Stimulated activated CD4-positive, alpha-beta T cell treated with anti-CD3 and anti-CD28 coated beads, Interleukin-1b, Interleukin-23, amount 100 ng/mL, for 48 hours (primary cell): ENCODE measurements around the gene ZNF827.
A peak's percentile ranks its signal among the peaks of the same experiment; 100 is the strongest.

Experiments used
- DNase-seq: peaks from one replicate; pipeline ENCODE4 v3.0.0-alpha.2; 2020

Gene ZNF827

DNA sequence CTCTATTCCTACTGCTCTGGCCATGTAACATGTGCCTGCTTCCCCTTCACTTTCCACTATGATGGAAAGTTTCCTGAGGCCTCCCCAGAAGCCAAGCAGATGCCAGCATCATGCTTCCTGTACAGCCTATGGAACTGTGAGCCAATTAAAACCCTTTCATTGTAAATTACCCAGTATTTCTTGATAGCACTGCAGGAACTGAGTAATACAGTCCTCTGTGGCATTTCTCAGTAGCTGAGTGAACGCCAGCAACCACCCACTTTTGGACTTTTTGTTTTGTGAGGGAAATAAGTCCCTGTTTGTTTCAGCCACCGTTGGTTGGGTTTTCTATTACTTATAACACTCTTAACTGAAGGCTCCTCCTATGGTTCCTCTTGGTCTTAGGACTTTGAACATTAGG lies 154.6 kb downstream of the ZNF827 start:
- DNase-seq, result peak; percentile 27

DNA sequence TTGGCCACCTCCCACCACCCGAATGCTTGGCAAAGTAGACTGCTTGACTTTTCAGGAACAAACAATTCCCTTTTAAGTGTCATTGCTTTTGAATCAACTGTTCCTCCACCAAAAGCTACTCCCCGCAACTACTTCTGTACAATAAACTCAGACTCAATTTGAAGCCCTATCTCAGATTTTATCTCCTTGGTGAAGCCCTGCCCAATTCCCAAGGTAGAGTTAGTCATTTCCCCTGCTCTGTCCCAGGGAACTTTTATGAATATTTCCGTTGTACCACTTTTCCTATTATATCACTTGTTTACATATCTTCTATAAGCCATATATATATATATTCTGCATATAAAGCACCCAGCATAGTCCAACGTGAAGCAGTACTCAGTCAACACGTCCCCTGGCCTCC lies 155.9 kb downstream of the ZNF827 start:
- DNase-seq, result no peak

GRCh38 chr4:145781351-145781750 lies 157.3 kb downstream of the ZNF827 start:
- no peak for DNase-seq

DNA sequence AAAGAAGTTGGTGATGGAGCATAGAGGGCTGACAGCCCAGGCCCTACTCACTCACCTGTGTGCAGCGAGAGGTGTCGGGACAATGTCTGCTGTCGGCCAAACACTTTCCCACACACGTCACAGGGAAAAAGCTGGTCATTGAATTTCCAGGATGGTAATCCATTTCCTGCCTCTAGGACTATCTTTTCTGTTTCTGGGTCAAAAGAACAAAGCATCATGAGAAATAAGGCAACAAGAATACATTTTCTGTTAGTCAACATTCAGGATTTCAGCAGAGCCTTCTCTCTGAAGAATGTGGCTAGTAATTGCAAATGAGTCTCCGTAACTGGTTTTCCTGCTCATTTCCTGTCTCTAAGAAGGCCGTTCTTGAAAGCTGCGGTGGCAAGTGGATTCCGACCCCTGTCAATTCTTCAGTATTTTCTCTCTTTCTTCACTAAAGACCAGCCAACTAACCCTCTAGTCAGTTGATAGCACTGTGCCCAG lies 159.3 kb downstream of the ZNF827 start:
- DNase-seq, result no peak

GRCh38 chr4:145776208-145776607 lies 162.4 kb downstream of the ZNF827 start:
- DNase-seq, result no peak

DNA sequence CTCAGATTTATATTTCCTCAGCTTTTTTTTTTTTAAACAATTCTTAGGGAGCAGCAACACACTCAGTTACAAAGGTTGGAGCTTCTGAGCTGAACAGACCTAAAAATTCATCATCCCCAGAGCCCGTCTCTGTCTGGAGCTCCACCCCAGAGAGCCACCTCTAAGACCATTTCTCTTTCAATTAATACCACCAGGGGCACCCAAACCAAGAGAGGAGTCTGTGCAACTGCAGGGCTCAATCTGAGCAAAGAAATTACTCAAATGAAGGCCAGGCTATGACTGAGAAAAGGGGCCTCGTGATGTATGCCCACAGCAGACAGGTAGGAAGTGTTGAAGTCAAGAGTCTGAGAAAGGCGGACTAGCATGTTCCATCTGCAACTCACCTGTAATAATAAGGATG lies 163.2 kb downstream of the ZNF827 start:
- no peak for DNase-seq

- no peak for DNase-seq
Observed at GRCh38 chr4:145774473-145774872, 164.2 kb downstream of the ZNF827 start.

DNA sequence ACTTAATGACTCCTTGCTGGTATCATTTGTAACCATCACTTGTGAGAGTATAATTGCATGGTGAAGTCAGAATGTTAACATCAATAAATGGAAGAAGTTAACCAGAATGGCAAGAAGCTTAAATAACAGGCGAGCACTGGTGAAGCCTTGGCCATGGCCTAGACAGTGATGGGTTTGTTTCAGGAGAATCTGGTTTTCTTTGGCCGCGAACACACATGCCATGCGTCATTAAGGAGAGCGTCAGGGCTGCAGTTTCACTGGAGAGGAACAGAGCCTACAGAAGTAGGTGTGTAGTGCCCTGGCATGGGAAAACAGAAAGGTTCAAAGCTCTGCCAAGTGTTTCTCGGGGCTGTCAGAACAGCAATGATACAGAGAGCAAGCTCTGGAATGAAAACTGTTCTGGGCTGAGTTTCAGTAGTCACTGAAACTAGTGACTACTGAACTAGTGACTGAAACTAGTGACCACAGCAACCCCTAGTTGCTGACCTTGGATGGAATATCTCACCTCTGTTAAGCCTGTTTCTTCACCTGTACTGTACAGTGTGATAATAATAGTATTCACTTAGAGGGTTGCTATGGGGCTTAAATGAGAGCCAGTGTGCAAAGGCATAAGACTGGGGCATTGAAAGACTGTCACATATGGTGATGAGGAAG lies 164.9 kb downstream of the ZNF827 start:
- no peak for DNase-seq

- DNase-seq, result no peak
Observed at GRCh38 chr4:145772347-145772746, 166.3 kb downstream of the ZNF827 start.

DNA sequence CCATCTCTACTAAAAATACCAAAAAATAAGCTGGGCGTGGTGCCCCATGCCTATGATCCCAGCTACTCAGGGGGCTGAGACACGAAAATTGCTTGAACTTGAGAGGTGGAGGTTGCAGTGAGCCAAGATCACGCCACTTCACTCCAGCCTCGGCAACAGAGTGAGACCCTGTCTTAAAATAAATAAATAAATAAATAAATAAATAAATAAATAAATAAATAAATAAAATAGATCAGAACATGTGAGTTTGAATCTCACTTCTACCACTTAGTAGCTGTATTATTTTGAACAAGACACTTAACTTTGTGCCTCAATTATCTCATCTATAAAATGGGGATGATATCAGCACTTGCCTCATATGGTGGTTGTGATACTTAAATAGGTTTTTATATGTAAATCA lies 168.5 kb downstream of the ZNF827 start:
- no peak for DNase-seq

GRCh38 chr4:145769450-145770037 lies 169.1 kb downstream of the ZNF827 start:
- no peak for DNase-seq

- DNase-seq, result no peak
Observed at GRCh38 chr4:145766273-145766672, 172.3 kb downstream of the ZNF827 start.

- no peak for DNase-seq
Observed at GRCh38 chr4:145763399-145763798, 175.2 kb downstream of the ZNF827 start.

GRCh38 chr4:145762719-145763118 lies 175.9 kb downstream of the ZNF827 start:
- DNase-seq, result no peak

DNA sequence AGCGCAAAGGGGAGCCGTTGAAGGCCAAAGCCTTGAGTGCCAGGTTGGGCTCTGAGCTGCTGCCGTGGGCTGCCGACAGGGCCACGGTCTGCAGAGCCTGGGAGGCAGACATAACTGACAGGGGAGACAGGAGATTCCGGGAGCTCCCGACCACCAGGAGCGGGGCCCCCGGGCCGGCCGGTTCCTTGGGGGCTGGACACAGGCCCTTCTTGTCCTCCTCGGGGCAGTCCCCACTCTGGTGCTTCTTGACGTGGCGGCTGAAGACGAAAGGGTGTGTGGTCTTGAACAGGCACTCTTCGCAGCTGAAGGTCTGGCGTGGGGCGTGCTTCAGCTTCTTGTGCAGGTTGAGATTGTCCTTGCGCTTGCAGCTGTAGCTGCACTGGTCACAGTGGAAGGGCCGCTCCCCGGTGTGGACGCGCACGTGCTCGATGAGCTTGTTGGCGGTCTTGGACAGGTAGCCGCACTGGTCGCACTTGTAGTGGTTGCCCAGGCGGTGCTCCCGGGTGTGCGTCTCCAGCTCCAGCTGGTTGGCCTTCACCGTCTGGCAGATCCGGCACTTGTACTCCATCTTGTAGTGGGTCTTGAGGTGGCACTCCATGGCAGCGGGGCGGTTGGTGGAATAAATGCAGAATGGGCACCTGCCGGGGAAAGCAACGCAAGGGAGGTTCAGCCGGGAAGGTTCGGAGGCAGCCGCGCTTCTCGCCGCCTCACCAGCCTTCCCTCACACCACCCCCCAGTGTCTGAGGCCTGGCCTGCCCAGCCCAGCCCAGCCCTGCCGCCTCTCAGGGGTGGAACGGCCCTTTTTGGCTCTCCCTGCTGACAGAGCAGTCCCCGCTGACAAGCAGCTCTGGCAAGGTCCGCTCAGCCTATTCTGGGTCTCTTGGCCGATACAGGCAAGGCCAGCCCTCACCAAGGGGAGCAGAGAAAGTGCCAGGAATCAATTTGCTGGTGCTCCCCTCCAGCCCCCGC lies 177.4 kb downstream of the ZNF827 start:
- DNase-seq, result no peak

- no peak for DNase-seq
Observed at GRCh38 chr4:145760176-145760575, 178.4 kb downstream of the ZNF827 start.

- no peak for DNase-seq
Observed at GRCh38 chr4:145757188-145757587, 181.4 kb downstream of the ZNF827 start.

DNA sequence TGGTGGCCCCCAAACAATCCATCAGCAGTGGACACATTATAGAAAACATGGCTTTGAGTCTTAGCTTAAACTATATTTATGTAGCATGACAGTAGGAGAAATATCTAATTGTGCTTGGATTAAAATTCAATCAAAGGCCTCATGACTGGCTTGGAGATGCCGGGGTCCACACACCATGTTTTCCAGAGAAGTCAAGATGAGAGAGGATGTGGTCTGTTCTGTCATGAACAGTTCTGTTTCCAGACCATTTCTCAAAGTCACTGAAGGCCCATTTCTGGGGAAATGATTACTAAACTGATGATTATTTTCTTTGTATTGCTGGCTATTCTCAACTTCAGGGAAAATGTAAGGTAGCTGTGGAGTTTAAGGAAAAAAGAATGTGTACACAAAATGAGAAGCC lies 182.4 kb downstream of the ZNF827 start:
- peak; percentile 27 for DNase-seq

GRCh38 chr4:145755802-145756201 lies 182.8 kb downstream of the ZNF827 start:
- DNase-seq, result peak; percentile 19

DNA sequence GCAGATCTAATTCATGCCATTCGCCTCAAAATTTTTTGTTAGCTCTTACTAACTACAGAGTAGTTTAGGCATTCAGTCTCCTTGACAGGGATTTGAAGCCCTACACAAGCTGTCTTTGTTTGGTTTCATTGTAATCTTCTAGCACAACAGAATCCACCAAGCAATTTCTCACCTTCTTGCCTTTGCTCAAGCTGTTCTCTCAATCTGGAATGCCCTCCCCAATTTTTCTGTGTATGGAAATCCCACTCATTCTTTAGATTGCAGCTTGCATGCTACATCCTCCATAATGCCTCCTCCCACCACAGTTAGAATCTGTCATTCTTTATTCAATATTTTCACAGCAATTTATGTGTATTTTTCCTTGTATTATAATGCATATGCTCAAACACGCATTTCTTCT lies 195.0 kb downstream of the ZNF827 start:
- DNase-seq, result no peak

DNA sequence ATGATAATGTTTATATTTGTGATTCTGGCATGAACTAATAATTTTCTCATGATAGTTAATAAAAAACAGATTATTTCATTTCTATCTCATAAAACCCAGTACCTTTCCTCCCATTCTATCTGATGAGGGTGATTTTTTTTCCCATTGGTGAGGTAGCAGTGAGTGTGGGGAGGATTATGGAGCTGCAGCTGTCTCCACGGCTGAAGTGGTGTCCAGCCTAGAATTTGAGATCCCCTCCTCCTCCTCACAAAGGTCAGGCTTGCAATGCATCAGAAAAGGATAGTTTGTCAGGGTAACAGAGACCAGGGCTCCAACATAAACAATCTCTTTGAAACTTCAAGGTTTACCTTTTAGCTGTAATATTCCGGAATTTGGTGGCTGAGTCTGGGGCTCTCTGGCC lies 197.8 kb downstream of the ZNF827 start:
- no peak for DNase-seq

DNA sequence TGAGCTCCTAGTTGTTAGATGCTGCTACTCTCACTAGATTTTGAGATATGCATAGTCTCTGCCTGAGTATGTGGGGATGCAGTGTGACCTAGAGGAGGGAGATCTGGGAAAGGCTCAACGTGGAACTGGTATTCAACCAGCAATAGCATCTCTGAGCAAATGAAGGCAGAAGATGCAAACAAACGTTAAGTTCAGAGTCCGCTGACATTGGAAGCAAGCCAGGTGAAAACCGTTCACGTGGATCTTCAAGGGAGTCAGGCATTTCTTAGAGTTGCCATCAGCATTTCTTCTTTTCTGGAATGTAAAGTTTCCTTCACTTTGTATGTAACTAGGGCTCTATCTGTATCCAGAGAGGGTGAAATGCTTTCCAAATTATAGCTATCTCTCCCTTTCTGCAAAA lies 198.8 kb downstream of the ZNF827 start:
- no peak for DNase-seq

GRCh38 chr4:145736241-145736831 lies 202.3 kb downstream of the ZNF827 start:
- no peak for DNase-seq
